Stimulated activated CD4-positive, alpha-beta T cell treated with anti-CD3 and anti-CD28 coated beads, Interleukin-12 subunit alpha, Interleukin-12 subunit beta, amount 100 ng/mL, for 48 hours (primary cell): ENCODE data around the gene ADAMTS20.

Experiments
- DNase-seq, 3 donors: peaks; one replicate each; pipeline ENCODE4 v3.0.0-alpha.2; 2020; ENCODE audit warnings: low read depth in 2 of 3, low spot score in 1 of 3

The ADAMTS20 gene

GRCh38 chr12:43480591-43480990, 71.4 kb downstream of the ADAMTS20 start:
- no peak for DNase-seq

GRCh38 chr12:43462741-43463140, 89.3 kb downstream of the ADAMTS20 start:
- no peak for DNase-seq

- no peak for DNase-seq
Observed at GRCh38 chr12:43462080-43462479, 89.9 kb downstream of the ADAMTS20 start.

DNA sequence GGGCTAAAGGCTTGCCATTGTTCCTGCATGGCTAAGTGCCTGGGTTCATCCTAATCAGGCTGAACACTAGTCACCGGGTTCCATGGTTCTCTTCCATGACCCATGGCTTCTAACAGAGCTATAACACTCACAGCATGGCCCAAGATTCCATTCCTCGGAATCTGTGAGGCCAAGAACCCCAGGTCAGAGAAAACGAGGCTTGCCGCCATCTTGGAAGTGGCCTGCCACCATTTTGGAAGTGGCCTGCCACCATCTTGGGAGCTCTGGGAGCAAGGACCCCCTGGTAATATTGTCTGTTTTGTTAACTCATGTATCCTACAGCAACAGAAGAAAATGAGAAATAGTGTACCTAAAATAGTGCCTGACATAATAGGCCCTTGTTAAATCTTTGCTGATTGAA, 92.7 kb downstream of the ADAMTS20 start:
- no peak for DNase-seq

- no peak for DNase-seq
Observed at GRCh38 chr12:43453761-43454160, 98.2 kb downstream of the ADAMTS20 start.

- peak; percentile 18 to 60 (median 42) for DNase-seq
Observed at GRCh38 chr12:43444940-43445564, 107.0 kb downstream of the ADAMTS20 start.

GRCh38 chr12:43436597-43436996, 115.4 kb downstream of the ADAMTS20 start:
- DNase-seq: no peak

DNA sequence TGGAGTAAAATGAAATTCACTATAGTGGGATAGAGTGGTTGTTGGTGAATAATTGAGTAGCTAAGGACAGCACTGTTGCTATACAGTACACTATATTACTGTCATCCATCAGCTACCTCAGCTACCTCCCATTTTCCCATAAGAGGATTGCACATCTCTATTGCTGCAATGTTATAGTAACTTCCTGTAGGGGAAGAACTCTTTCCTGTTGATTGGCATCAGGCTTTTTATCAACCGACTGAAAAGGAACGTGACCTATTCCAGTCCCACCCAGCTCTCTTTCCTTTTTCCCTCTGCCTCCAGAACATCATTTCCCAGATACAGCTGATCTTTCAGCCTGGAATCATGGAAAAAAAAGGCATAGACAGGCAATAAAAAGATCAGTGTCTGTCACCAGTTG, 117.4 kb downstream of the ADAMTS20 start:
- DNase-seq: no peak

- DNase-seq: no peak
Observed at GRCh38 chr12:43428088-43428600, 123.9 kb downstream of the ADAMTS20 start.

GRCh38 chr12:43425361-43425760, 126.6 kb downstream of the ADAMTS20 start:
- DNase-seq: no peak

- DNase-seq: no peak
Observed at GRCh38 chr12:43416981-43417380, 135.0 kb downstream of the ADAMTS20 start.

DNA sequence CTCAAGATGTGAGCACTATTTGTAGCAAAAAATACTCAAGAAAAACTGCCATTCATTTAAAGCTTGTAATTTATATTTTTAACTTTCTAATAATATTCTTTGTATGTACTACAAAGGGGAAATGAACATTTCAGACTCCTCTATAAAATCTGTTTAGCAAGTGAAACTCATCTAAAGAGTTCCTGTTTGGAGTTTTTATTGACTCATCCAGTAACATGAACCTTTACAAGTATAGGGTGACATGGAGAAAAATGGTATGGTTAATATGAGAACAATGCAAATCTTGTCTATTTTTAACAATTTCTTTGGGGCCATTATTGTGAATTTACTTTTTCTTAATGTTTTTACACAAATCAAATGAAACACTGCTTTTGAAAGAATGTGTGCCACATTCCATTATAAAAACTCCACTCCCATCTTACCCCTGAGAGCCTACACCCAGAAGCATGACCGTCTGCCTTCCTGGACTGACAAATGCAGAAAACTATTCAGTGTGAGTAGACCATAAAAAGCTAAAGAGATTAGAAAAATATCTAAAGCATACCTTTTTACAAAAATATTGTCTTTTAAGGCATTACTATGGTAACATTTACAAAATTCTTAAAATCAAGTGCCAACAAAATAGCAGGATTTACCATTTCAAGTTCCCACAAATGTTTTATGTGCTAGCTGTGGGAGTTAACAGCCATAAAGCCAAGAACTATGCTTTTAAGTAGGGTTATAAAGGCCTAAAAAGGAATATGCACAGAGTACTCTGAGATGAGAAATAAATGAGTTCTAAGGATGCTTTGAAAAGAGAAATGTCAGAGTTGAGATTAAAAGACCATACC, 144.0 kb downstream of the ADAMTS20 start:
- DNase-seq: no peak

DNA sequence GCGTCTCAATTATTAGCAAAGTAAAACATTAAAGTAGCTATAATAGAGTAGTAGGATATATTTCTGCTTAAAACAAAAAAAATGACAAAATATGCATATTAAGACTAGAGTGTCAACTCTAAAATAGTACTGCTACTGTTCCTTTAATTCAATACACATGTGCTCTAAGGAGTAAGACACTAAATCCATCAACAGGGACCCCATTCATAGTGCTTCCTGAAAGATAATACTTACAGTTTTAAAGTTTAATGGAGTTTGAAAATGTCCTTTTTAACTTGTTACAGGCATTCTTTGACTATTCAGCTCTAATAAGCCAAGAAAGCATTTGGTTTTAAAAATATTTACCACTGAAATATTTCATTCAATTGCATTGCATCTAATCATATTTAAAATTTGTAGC, 145.2 kb downstream of the ADAMTS20 start:
- no peak for DNase-seq

DNA sequence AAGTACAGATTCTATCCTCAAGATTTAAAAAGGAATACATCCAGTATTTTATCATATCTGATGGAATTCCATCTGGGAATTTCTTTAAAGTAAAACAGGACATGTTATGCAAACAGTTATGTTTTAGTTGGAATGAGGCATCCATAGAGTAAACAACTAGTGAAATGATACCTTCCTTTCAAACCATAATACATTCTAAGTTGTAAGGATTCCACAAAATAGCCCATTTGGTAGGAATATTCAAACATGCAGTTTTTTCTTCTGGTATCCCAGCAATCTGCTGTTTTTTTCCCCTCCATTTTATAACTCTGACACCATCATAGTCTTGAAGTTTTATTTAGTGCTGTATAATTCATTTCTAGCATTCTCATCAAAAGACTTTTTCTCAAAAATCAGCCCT, 149.6 kb downstream of the ADAMTS20 start:
- DNase-seq: no peak

GRCh38 chr12:43401096-43401495, 150.9 kb downstream of the ADAMTS20 start:
- no peak for DNase-seq

DNA sequence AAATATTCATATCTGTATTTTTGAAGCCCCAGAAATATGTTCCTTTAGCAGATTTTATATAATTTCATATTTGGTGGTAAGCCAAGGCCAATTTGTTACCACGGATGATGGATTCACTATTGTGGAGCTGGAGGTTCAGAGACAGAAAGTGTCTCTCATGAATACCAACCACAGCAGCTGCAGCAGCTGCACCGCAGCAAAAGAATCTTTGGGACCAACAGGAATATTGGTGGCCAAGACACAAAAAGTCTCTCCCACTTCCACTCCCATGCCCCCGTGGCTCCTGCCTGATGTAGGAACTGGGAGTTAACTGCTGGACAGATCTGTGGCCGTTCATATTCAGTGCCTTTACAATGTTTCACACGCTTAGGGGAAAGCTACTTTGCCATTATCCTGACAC, 155.3 kb downstream of the ADAMTS20 start:
- DNase-seq: no peak

DNA sequence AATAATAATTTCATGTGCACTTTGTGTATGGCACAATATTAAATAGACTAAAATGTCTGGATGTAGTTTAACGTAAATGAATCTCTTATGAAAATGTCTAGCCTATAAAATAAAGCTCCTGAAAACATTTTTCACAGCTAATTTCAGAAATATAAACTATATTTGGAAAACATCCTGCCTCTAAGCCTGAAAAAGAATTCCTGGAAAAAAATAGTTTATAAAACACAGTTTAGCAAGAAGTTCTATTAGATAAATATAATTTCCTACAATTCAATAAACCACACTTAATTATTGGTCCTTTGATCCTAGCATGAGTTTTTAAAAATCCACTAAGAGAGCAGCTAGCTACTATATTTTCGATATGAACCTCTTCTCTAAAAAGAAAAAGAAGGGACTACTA, 159.9 kb downstream of the ADAMTS20 start:
- DNase-seq: no peak

DNA sequence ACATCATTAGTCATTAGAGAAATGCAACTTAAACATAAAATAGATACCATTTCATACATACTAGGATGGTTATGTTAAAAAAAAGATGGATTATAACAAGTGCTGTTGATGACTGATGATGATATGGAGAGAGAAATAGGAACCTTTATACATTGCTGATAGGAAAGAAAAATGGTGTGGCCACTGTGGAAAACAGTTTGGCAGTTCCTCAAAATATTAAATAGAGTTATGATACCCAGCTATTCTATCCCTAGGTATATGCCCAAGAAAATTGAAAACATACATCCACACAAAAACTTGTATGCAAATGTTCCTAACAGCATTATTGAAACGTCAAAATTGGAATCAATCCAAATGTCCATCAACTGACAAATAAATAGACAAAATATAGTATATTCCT, 170.1 kb downstream of the ADAMTS20 start:
- DNase-seq: no peak

DNA sequence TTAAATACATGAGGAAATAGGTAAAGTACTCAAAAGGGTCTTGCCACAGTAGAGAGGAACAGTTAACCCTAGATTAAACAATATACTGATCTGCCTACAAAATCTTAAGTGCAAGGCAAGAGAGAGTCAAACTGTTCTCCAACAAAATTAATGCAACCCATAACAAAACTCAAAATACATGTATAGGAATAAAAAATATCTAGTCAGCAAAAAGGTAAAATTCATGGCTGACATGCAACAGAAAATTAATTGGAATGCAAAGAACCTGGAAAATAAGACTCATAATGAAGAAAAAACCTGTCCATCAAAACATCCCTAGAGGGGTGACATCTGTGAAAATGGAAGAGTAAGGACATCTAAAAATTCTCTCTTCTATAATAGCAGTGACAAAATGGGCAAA, 173.6 kb downstream of the ADAMTS20 start:
- no peak for DNase-seq

DNA sequence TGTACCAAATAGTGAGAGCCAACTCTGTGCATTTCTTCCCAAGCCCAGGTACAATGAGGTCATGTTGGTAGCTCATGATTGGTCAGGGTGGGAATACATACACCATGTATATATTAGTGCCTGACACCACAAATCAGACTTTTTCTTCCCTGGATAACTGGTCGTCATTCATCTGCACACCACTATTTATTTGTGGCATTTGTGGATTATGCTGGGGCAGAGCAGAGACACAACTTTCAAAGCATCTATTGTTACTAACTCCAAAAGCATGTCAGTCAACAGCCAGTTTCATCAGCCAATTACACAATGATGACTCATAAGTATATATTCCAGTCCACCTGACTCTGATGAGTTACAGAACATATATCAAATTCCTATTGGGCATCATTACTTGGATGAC, 181.7 kb downstream of the ADAMTS20 start:
- no peak for DNase-seq

DNA sequence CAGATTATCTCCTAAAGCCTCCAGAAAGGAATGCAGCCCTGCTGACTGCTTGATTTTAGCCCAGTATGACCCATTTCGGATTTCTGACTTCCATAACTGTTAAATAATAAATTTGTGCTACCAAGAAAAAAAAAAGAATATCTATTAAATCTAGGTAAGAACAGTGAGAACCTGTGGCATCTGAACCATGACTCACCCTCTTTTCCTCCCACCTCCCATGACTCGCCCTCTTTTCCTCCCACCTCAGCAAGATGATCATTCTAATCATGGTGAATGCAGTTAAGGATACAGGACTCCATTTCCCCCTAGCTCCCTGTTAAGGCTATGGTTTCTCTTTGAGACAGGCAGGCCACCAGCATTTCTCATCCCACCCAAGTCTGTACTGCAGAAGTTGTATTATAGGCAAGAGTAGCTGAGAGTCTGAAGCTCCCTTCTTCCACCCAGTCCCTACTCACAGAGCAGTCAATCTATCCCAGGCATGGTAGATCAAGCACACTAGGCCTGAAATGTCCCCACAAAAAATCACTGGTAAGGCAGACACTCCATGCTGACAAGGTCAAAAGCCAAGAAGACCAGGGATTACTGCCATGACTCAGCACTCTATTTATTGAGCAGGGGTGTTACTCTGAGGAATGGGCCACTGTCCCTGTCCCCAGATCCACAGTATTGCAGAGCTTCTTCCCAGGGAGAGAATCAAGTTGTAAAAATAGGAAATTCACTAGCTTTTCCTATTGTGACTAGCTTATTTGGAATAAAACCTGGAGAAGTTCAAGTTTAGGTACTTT, 188.9 kb downstream of the ADAMTS20 start:
- DNase-seq: no peak
